HUES48 (cell line): ENCODE measurements around the gene PLA2G12B.
"Not testable (repeated sequence)": the region's sequence is repeated elsewhere in the genome, so short reads cannot be mapped to it uniquely, and the experiment has no call there.

Experiments used
- H3K27ac ChIP-seq: one replicate; pipeline ENCODE4 v1.7.0; 2013; ENCODE audit warnings: low read depth, low read length, inconsistent platforms
- H3K27me3 ChIP-seq: 2 replicates; pipeline ENCODE4 v1.6.1; 2013; ENCODE audit warnings: mild to moderate bottlenecking, low read length; ENCODE audit not compliant: control insufficient read depth, insufficient read depth
- H3K36me3 ChIP-seq: 2 replicates; pipeline ENCODE4 v1.6.1; 2013; ENCODE audit warnings: low read length; ENCODE audit not compliant: control insufficient read depth, insufficient read depth
- H3K4me1 ChIP-seq: 2 replicates; pipeline ENCODE4 v1.6.1; 2013; ENCODE audit warnings: mild to moderate bottlenecking, low read length; ENCODE audit not compliant: control insufficient read depth, insufficient read depth
- H3K4me3 ChIP-seq: 2 replicates; pipeline ENCODE4 v1.5.1; 2013; ENCODE audit warnings: mild to moderate bottlenecking, low read depth, low read length
- H3K9ac ChIP-seq: 2 replicates; pipeline ENCODE4 v1.6.1; 2013; ENCODE audit warnings: mild to moderate bottlenecking, low read depth, low read length, moderate library complexity
- H3K9me3 ChIP-seq: 2 replicates; pipeline ENCODE4 v1.6.1; 2013; ENCODE audit warnings: low read length; ENCODE audit not compliant: control insufficient read depth, insufficient read depth

PLA2G12B gene

DNA sequence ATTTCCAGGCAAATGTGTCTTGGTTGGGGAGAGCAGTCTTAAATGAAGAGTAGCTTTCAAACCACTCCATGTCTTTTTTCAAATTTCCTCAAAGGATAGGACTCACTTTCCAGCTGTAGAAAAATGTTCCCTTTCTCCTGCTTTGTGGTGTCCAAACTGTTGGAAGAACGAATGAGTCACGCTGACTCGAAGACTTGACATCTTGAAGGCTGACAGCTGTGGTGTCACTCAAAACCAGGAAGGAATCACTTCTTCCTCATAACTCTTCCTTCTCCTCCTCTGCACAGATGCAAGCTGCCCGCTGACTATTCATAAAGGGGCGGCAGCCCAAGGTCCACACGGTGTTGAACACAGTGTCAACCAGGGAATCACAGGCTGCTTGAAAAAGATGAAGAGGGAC is 19.2 kb downstream of the PLA2G12B start:
- no peak overlapping the region for H3K27ac ChIP-seq
- no peak overlapping the region for H3K9ac ChIP-seq
- no peak overlapping the region for H3K4me3 ChIP-seq

DNA sequence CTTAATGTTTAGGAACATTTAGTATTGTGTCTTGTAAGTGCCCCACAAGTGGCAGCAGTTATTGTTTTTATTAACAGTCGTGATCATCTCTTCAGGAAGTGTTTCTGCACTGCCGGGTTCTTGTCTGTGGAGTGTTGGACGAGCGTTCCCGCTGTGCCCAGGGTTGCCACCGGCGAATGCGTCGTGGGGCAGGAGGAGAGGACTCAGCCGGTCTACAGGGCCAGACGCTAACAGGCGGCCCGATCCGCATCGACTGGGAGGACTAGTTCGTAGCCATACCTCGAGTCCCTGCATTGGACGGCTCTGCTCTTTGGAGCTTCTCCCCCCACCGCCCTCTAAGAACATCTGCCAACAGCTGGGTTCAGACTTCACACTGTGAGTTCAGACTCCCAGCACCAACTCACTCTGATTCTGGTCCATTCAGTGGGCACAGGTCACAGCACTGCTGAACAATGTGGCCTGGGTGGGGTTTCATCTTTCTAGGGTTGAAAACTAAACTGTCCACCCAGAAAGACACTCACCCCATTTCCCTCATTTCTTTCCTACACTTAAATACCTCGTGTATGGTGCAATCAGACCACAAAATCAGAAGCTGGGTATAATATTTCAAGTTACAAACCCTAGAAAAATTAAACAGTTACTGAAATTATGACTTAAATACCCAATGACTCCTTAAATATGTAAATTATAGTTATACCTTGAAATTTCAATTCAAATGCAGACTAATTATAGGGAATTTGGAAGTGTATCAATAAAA is 22.2 kb downstream of the PLA2G12B start:
- H3K4me1 ChIP-seq, result no peaks in the 10 kb centered on the region
- H3K27ac ChIP-seq, result no peak overlapping the region
- H3K9me3 ChIP-seq, result no peaks in the 10 kb centered on the region
- H3K9ac ChIP-seq, result no peak overlapping the region
- H3K36me3 ChIP-seq, result no peaks in the 10 kb centered on the region
- no peaks in the 10 kb centered on the region for H3K27me3 ChIP-seq
- no peak overlapping the region for H3K4me3 ChIP-seq

More for the DNA sequence above, 19.2 kb downstream of the PLA2G12B start:
- Histone ChIP-seq H3K9me3 (no peaks in the 10 kb centered on the region), H3K4me1 (no peaks in the 10 kb centered on the region), H3K36me3 (no peaks in the 10 kb centered on the region), H3K27me3 (no peaks in the 10 kb centered on the region)

DNA sequence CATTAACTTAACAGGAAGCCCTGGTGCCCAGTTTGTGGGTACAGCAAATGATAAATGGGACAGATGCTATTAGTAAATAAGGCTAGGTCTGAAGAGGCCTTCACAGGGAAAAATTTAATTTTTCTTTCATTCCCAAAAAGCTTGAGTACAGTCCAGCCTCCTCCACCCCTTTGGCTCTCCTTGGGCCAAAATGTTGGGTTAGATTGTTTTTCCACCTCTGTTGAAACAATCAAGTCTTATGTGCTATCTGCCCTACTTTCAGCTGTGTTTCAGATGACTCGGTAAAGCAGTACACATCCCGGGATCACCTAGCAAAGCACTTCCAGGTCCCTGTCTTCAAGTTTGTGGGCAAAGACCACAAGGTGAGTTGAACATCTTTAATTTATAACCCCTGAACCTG is 24.3 kb downstream of the PLA2G12B start:
- no peak overlapping the region for H3K9ac ChIP-seq
- no peak overlapping the region for H3K27ac ChIP-seq
- H3K36me3 ChIP-seq, result no peaks in the 10 kb centered on the region
- H3K4me1 ChIP-seq, result no peaks in the 10 kb centered on the region
- H3K27me3 ChIP-seq, result no peaks in the 10 kb centered on the region
- H3K4me3 ChIP-seq, result no peak overlapping the region
- no peaks in the 10 kb centered on the region for H3K9me3 ChIP-seq

DNA sequence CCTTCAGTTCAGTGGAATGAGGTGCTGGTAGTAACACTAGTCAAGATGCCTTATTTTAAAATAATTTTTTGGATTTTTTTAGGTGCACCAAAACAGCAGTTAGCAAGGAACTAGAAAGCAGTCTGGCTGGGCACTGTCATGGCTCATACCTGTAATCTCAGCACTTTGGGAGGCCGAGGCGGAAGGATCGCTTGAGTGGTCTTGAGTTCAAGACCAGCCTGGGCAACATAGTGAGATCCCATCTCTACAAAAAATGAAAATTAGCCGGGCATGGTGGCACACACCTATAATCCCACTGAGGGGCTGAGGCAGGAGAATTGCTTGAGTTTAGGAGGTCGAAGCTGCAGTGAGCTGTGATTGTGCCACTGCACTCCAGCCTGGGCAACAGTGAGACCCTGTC is 25.8 kb downstream of the PLA2G12B start:
- H3K36me3 ChIP-seq, result no peaks in the 10 kb centered on the region
- no peak overlapping the region for H3K27ac ChIP-seq

DNA sequence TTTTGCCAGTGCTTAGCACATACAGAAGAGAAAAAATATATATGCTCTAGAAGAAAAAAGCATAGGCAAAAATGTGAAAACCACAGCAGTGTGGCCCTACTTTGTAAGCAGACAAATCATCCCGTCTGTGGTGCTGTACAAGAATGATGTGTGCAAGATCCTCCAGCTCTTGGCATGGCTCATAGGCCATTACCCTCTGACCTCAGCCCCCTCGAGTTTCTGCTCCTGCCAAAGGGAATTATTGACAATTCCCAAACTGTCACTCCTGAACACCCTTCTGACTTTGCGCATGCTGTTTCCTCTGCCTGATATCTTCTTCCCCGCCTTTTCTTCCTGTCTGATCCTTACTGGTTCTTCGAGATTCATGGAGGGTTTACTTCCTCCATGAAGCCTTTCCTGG is 27.1 kb downstream of the PLA2G12B start:
- Histone ChIP-seq H3K36me3 (no peaks in the 10 kb centered on the region), H3K4me1 (no peaks in the 10 kb centered on the region), H3K9me3 (no peaks in the 10 kb centered on the region), H3K9ac (no peak overlapping the region), H3K27ac (no peak overlapping the region), H3K4me3 (no peak overlapping the region), H3K27me3 (no peaks in the 10 kb centered on the region)

More for the DNA sequence above, 25.8 kb downstream of the PLA2G12B start:
- H3K9me3 ChIP-seq, result no peaks in the 10 kb centered on the region
- H3K9ac ChIP-seq, result no peak overlapping the region
- H3K27me3 ChIP-seq, result no peaks in the 10 kb centered on the region
- no peak overlapping the region for H3K4me3 ChIP-seq
- no peaks in the 10 kb centered on the region for H3K4me1 ChIP-seq

DNA sequence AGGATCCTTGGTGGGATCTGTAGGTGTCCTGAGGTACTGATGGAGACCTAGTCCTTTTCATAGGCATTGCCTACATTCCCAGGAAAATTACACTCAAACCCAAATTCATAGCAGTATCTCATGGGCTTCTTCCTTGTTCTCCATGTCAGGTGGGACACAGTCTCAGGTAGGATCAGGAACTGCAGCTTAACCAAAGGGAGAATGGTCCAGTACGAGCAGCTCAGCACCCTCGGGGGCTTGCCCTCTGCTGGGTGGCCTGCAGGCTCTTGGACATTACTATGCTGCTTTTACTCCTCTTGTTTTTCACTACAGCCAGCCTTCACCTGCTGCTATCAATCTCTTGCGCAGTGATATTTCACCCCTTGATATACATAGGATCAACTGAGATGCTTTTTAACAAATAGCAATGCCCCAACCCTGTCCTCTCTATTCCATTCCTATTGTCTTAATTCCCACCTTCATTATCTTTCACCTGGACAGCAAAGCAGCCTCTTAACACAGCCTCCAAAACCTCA is 28.6 kb downstream of the PLA2G12B start:
- Histone ChIP-seq H3K27me3 (no peaks in the 10 kb centered on the region), H3K9ac (no peak overlapping the region), H3K36me3 (no peaks in the 10 kb centered on the region), H3K4me3 (no peak overlapping the region), H3K27ac (no peak overlapping the region), H3K4me1 (no peaks in the 10 kb centered on the region), H3K9me3 (no peaks in the 10 kb centered on the region)

DNA sequence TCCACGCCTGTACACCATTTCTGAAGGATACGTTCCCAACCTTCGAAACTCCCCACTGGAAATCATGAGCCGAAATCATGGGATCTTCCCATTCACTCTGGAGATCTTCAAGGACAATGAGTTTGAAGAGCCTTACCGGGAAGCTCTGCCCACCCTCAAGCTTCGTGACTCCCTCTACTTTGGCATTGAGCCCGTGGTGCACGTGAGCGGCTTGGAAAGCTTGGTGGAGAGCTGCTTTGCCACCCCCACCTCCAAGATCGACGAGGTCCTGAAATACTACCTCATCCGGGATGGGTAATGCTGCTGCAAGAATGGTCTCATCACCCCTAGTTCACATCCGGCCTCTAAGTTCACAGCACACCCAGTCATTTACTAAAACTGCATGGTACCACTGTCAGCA is 30.3 kb downstream of the PLA2G12B start:
- H3K9me3 ChIP-seq, result no peaks in the 10 kb centered on the region
- no peaks in the 10 kb centered on the region for H3K4me1 ChIP-seq
- no peaks in the 10 kb centered on the region for H3K36me3 ChIP-seq
- no peak overlapping the region for H3K27ac ChIP-seq
- H3K9ac ChIP-seq, result no peak overlapping the region
- H3K27me3 ChIP-seq, result no peaks in the 10 kb centered on the region
- no peak overlapping the region for H3K4me3 ChIP-seq

DNA sequence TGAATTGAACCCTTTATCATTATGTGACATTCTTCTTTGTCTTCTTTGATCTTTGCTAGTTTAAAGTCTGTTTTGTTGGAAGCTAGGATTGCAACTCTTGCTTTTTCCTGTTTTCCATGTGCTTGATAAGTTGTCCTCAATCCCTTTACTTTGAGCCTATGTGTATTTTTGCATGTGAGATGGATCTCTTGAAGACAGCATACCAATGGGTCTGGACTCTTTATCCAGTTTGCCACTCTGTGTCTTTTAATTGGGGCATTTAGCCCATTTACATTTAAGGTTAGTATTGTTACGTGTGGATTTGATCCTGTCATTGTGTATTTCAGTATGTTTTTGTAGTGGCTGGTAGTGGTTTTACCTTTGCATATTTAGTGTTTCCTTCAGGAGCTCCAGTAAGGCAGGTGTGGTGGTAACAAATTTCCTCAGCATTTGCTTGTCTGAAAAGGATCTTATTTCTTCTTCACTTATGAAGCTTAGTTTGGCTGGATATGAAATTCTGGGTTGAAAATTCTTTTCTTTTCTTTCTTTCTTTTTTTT is 33.4 kb downstream of the PLA2G12B start:
- not testable (repeated sequence) for H3K27ac ChIP-seq, H3K9ac ChIP-seq, H3K27me3 ChIP-seq, H3K4me1 ChIP-seq, H3K4me3 ChIP-seq, H3K9me3 ChIP-seq, H3K36me3 ChIP-seq

DNA sequence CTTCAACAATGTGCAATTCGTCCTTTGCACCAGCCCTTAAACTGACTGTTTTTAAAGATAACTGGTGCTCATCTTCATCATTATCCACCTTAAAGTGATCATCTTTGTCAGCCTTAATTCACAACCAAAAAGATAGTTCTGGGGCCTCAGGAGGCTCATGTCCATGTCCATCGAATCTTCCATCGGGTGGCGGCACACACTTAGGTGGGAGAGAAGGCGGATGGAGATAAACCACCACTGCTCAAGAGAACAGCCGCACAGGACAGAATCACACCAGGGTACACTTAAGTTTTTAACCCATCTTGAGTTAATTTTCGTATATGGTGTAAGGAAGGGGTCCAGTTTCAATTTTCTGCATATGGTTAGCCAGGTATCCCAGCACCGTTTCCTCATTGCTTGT is 36.3 kb downstream of the PLA2G12B start:
- Histone ChIP-seq H3K27me3 (no peaks in the 10 kb centered on the region), H3K4me1 (peaks cover under 1% of the 10 kb centered on the region; the same call in 1 of the 2 replicates), H3K9ac (no peak overlapping the region), H3K4me3 (no peak overlapping the region), H3K36me3 (no peaks in the 10 kb centered on the region), H3K9me3 (no peaks in the 10 kb centered on the region), H3K27ac (no peak overlapping the region)

DNA sequence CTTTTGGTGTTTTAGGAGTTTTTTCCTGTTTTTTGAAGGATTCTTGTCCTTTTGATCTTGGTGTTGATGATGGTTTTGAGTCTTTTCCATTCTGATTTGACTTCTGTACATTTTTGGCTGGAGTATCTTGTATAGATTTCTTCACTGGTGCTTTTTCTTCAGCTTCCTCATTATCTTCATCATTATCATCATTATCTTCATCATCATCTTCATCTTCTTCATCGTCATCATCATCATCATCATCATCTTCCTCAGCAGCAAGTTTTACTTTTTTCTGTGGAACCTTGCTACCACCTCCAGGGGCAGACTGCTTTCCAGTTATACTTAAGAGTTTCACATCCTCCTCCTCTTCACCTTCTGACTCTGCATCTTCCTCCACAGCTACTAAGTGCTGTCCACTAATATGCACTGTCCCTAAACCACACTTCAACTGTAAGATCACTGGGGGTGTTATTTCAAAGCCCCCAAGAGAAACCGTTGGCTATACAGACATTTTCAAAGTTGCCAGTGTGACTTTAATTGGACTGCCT is 36.7 kb downstream of the PLA2G12B start:
- H3K4me3 ChIP-seq, H3K9ac ChIP-seq: not testable (repeated sequence)

DNA sequence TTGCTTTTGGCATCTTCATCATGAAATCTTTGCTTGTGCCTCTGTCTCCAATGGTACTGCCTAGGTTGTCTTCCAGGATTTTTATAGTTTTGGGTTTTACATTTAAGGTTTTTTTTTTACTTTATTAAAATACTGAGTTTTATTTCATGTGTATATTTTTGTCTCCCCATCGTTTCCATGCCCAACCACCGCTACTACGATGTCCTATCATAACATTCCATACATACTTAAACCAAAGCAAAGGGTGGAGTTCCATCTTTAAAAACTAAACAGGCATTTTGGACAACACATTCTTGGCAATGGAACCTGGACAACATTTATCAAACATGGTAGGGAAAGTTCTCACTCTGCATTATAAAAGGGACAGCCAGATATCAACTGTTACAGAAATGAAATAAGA is 37.4 kb downstream of the PLA2G12B start:
- H3K4me3 ChIP-seq, H3K4me1 ChIP-seq, H3K27ac ChIP-seq, H3K36me3 ChIP-seq, H3K9ac ChIP-seq, H3K27me3 ChIP-seq, H3K9me3 ChIP-seq: not testable (repeated sequence)

More for the DNA sequence above, 36.7 kb downstream of the PLA2G12B start:
- not testable (repeated sequence) for H3K27me3 ChIP-seq, H3K27ac ChIP-seq, H3K4me1 ChIP-seq, H3K36me3 ChIP-seq, H3K9me3 ChIP-seq
